HEK293 (cell line): ENCODE measurements around the gene CELA1.

ENCODE experiments used
- CTCF ChIA-PET: fragments of 350-600 bp; formaldehyde crosslinking; extraction: SDS; loops from one replicate; lab custom pipeline; 2021; ENCODE audit warnings: antibody characterized with exemption; lab: Yijun Ruan, JAX
- POLR2A ChIA-PET: fragments of 300-600 bp; formaldehyde crosslinking; extraction: SDS; loops from one replicate; lab custom pipeline; 2020; ENCODE audit warnings: antibody characterized with exemption, inconsistent platforms; lab: Yijun Ruan, JAX
- H3K27ac ChIP-seq: fragments of 200-500 bp; sonication (Bioruptor generic); 2 replicates; pipeline ENCODE4 v1.5.1; 2014; ENCODE audit warnings: low read depth, low read length, control low read depth, inconsistent platforms; ENCODE audit errors: extremely low read depth
- H3K36me3 ChIP-seq, 2 experiments: fragments of 200-500 bp in 1 of 2; sonication (Bioruptor generic) in 1 of 2; 1 replicate in 1 of 2; 2 replicates in 1 of 2; pipeline ENCODE4 v1.5.1; 2014 to 2017; ENCODE audit warnings: inconsistent platforms in 2 of 2, low read length in 2 of 2; ENCODE audit not compliant: control insufficient read depth in 2 of 2, insufficient read depth in 1 of 2
- H3K4me1 ChIP-seq: fragments of 200-500 bp; sonication (Bioruptor generic); 2 replicates; pipeline ENCODE4 v1.5.1; 2014; ENCODE audit warnings: mild to moderate bottlenecking, low read length, inconsistent platforms; ENCODE audit not compliant: control insufficient read depth, insufficient read depth
- H3K4me3 ChIP-seq: 2 replicates; pipeline ENCODE4 v1.5.1; 2011; ENCODE audit warnings: low read depth, mild to moderate bottlenecking, control low read depth, low read length, moderate library complexity
- H3K9me3 ChIP-seq: fragments of 200-500 bp; sonication (Bioruptor generic); 2 replicates; pipeline ENCODE4 v1.5.1; 2014; ENCODE audit warnings: low read depth, low read length, inconsistent platforms; ENCODE audit not compliant: control insufficient read depth, insufficient read depth
- GFI1B ChIP-seq: fragments of 450-650 bp; formaldehyde crosslinking; IDR thresholded peaks from 2 replicates; pipeline ENCODE4 v1.5.1; 2016; ENCODE audit warnings: missing biosample characterization, missing genetic modification characterization
- GLI4 ChIP-seq: fragments of 450-650 bp; formaldehyde crosslinking; IDR thresholded peaks from 2 replicates; pipeline ENCODE4 v1.5.1; 2016; ENCODE audit warnings: missing biosample characterization, missing genetic modification characterization
- IKZF3 ChIP-seq: fragments of 450-650 bp; IDR thresholded peaks from 2 replicates; pipeline ENCODE4 v1.5.0; 2018; ENCODE audit warnings: missing biosample characterization, mild to moderate bottlenecking, missing genetic modification characterization, moderate library complexity
- MZF1 ChIP-seq: fragments of 450-650 bp; formaldehyde crosslinking; IDR thresholded peaks from 2 replicates; pipeline ENCODE4 v1.5.1; 2017; ENCODE audit warnings: missing biosample characterization, missing genetic modification characterization, borderline replicate concordance
- TRIM28 ChIP-seq: IDR thresholded peaks from 2 replicates; pipeline ENCODE4 v1.6.1; 2011; ENCODE audit warnings: low read length, control low read depth, borderline replicate concordance
- ZBTB10 ChIP-seq: fragments of 450-650 bp; formaldehyde crosslinking; IDR thresholded peaks from 2 replicates; pipeline ENCODE4 v1.5.1; 2016; ENCODE audit warnings: missing biosample characterization, missing genetic modification characterization
- ZBTB17 ChIP-seq: fragments of 450-650 bp; formaldehyde crosslinking; IDR thresholded peaks from 2 replicates; pipeline ENCODE4 v1.5.1; 2016; ENCODE audit warnings: missing biosample characterization, missing genetic modification characterization
- ZNF10 ChIP-seq: fragments of 450-650 bp; formaldehyde crosslinking; IDR thresholded peaks from 2 replicates; pipeline ENCODE4 v1.5.1; 2017; ENCODE audit warnings: missing biosample characterization, missing genetic modification characterization
- ZNF148 ChIP-seq: fragments of 450-650 bp; formaldehyde crosslinking; IDR thresholded peaks from 2 replicates; pipeline ENCODE4 v1.5.0; 2017; ENCODE audit warnings: missing biosample characterization, missing genetic modification characterization, borderline replicate concordance
- ZNF155 ChIP-seq: fragments of 450-650 bp; formaldehyde crosslinking; IDR thresholded peaks from 2 replicates; pipeline ENCODE4 v1.5.1; 2016; ENCODE audit warnings: missing biosample characterization, missing genetic modification characterization
- ZNF248 ChIP-seq: fragments of 450-650 bp; formaldehyde crosslinking; IDR thresholded peaks from 2 replicates; pipeline ENCODE4 v1.5.1; 2017; ENCODE audit warnings: missing biosample characterization, missing genetic modification characterization
- ZNF302 ChIP-seq: fragments of 450-650 bp; formaldehyde crosslinking; IDR thresholded peaks from 2 replicates; pipeline ENCODE4 v1.5.1; 2016; ENCODE audit warnings: missing biosample characterization, missing genetic modification characterization, low read depth
- ZNF350 ChIP-seq: fragments of 450-650 bp; formaldehyde crosslinking; IDR thresholded peaks from 2 replicates; pipeline ENCODE4 v1.5.0; 2017; ENCODE audit warnings: missing biosample characterization, mild to moderate bottlenecking, missing genetic modification characterization
- ZNF501 ChIP-seq: fragments of 450-650 bp; formaldehyde crosslinking; IDR thresholded peaks from 2 replicates; pipeline ENCODE4 v1.5.1; 2016; ENCODE audit warnings: missing biosample characterization, missing genetic modification characterization
- ZNF555 ChIP-seq: fragments of 450-650 bp; formaldehyde crosslinking; conservative IDR thresholded peaks from 2 replicates; pipeline ENCODE4 v1.5.1; 2017; ENCODE audit warnings: missing biosample characterization, mild to moderate bottlenecking, missing genetic modification characterization, inconsistent platforms
- ZNF561 ChIP-seq: fragments of 450-650 bp; IDR thresholded peaks from 2 replicates; pipeline ENCODE4 v1.5.1; 2018; ENCODE audit warnings: missing biosample characterization, missing genetic modification characterization, borderline replicate concordance
- ZNF610 ChIP-seq: fragments of 450-650 bp; formaldehyde crosslinking; IDR thresholded peaks from 2 replicates; pipeline ENCODE4 v1.5.1; 2016; ENCODE audit warnings: missing biosample characterization, missing genetic modification characterization, borderline replicate concordance
- ZNF704 ChIP-seq: fragments of 450-650 bp; formaldehyde crosslinking; IDR thresholded peaks from 2 replicates; pipeline ENCODE4 v1.5.1; 2016; ENCODE audit warnings: missing biosample characterization, missing genetic modification characterization
- ZNF76 ChIP-seq: fragments of 450-650 bp; formaldehyde crosslinking; IDR thresholded peaks from 2 replicates; pipeline ENCODE4; 2016; ENCODE audit warnings: low read depth, missing biosample characterization, missing genetic modification characterization, borderline replicate concordance
- ZNF785 ChIP-seq: fragments of 450-650 bp; formaldehyde crosslinking; IDR thresholded peaks from 2 replicates; pipeline ENCODE4 v1.5.1; 2016; ENCODE audit warnings: missing biosample characterization, missing genetic modification characterization
- ZNF792 ChIP-seq: fragments of 450-650 bp; formaldehyde crosslinking; IDR thresholded peaks from 2 replicates; pipeline ENCODE4 v1.5.1; 2016; ENCODE audit warnings: missing biosample characterization, missing genetic modification characterization
- TF ChIP-seq, protein P1 (sequence below): fragments of 450-650 bp; formaldehyde crosslinking; IDR thresholded peaks from 2 replicates; pipeline ENCODE4 v1.5.1; 2016; ENCODE audit warnings: missing biosample characterization, missing genetic modification characterization, low read depth
- TF ChIP-seq, protein P2 (sequence below): fragments of 450-650 bp; formaldehyde crosslinking; IDR thresholded peaks from 2 replicates; pipeline ENCODE4 v1.5.1; 2016; ENCODE audit warnings: missing biosample characterization, missing genetic modification characterization

CELA1 gene

DNA sequence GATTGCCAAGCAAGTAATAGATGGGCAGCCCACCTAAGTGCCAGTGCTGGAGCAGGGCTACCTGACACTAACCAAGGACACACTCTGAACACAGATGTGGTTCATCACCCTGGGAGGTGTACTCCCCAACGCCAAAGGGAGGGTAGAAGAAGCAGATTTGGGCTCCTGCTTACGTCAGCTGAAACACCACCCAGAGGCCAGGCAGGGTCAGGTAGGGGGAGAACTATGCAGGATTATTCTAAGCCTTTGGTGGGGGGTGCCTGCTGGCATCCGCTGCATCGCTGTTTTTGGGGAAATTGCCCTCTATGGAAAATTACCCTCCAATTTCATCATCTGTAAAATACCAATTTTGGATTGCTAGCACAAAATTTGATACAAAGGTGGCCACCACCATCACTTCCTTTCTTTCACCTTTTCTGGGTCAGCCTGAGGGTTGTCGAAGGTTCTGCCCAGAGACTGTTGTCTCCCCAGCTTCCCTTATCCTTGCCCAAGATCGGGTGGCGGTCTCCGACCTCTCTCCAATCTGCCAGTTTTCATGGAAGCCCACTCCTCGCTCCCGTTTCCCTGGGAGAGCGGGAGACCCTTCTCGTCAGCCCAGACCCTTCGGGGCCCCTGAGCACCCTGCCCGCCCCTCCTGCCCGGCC is 23.0 kb downstream of the CELA1 start (continued):
- TF ChIP-seq ZNF302 (tag by site-specific recombination): no peak
- TF ChIP-seq ZBTB17: no peak
- TF ChIP-seq ZNF155 (tag by site-specific recombination): no peak
- TF ChIP-seq ZNF555 (tag by site-specific recombination): no peak
- TF ChIP-seq ZNF704 (tag by site-specific recombination): no peak
- TF ChIP-seq ZNF785 (tag by site-specific recombination): no peak
- no peak for TF ChIP-seq ZNF248 (tag by site-specific recombination)
- TF ChIP-seq, protein P1, sequence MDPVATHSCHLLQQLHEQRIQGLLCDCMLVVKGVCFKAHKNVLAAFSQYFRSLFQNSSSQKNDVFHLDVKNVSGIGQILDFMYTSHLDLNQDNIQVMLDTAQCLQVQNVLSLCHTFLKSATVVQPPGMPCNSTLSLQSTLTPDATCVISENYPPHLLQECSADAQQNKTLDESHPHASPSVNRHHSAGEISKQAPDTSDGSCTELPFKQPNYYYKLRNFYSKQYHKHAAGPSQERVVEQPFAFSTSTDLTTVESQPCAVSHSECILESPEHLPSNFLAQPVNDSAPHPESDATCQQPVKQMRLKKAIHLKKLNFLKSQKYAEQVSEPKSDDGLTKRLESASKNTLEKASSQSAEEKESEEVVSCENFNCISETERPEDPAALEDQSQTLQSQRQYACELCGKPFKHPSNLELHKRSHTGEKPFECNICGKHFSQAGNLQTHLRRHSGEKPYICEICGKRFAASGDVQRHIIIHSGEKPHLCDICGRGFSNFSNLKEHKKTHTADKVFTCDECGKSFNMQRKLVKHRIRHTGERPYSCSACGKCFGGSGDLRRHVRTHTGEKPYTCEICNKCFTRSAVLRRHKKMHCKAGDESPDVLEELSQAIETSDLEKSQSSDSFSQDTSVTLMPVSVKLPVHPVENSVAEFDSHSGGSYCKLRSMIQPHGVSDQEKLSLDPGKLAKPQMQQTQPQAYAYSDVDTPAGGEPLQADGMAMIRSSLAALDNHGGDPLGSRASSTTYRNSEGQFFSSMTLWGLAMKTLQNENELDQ (tag by site-specific recombination): no peak
- TF ChIP-seq ZNF561 (tag by site-specific recombination): no peak

GRCh38 chr12:51322452-51322851 is 24.0 kb downstream of the CELA1 start:
- Histone ChIP-seq H3K4me3 (no peak overlapping the region), H3K27ac (no peak overlapping the region), H3K4me1 (no peaks in the 10 kb centered on the region), H3K9me3 (no peaks in the 10 kb centered on the region), H3K36me3 (no peaks in the 10 kb centered on the region)
- CTCF ChIA-PET: no interaction called here
- POLR2A ChIA-PET: interaction anchor here (0.6 kb wide), 1 partner anchor 104 kb away, joined by 6 read pairs; the partner anchor contains the start of gene POU6F1
- TF ChIP-seq ZBTB10 (tag by site-specific recombination): no peak
- no peak for TF ChIP-seq GFI1B (tag by site-specific recombination)
- no peak for TF ChIP-seq ZNF792 (tag by site-specific recombination)
- TF ChIP-seq TRIM28: no peak
- TF ChIP-seq ZNF10 (tag by site-specific recombination): no peak
- TF ChIP-seq, protein P2, sequence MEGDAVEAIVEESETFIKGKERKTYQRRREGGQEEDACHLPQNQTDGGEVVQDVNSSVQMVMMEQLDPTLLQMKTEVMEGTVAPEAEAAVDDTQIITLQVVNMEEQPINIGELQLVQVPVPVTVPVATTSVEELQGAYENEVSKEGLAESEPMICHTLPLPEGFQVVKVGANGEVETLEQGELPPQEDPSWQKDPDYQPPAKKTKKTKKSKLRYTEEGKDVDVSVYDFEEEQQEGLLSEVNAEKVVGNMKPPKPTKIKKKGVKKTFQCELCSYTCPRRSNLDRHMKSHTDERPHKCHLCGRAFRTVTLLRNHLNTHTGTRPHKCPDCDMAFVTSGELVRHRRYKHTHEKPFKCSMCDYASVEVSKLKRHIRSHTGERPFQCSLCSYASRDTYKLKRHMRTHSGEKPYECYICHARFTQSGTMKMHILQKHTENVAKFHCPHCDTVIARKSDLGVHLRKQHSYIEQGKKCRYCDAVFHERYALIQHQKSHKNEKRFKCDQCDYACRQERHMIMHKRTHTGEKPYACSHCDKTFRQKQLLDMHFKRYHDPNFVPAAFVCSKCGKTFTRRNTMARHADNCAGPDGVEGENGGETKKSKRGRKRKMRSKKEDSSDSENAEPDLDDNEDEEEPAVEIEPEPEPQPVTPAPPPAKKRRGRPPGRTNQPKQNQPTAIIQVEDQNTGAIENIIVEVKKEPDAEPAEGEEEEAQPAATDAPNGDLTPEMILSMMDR (tag by site-specific recombination): no peak
- no peak for TF ChIP-seq ZNF76 (tag by site-specific recombination)
- no peak for TF ChIP-seq ZNF501
- no peak for TF ChIP-seq ZNF610 (tag by site-specific recombination)
- TF ChIP-seq GLI4: no peak
- TF ChIP-seq IKZF3 (tag by site-specific recombination): no peak
- no peak for TF ChIP-seq ZNF148 (tag by site-specific recombination)
- no peak for TF ChIP-seq ZNF350 (tag by site-specific recombination)
- TF ChIP-seq MZF1 (tag by site-specific recombination): no peak
- TF ChIP-seq ZNF561 (tag by site-specific recombination): no peak
